Panc1 (cell line): ENCODE results near the gene SMARCB1. TPM values are rescaled to one million over a fixed set of nuclear protein-coding genes. Genes with fewer than 3 reads are reported as not detected.

Experiments
- ATAC-seq: fragments of 200-7000 bp; cut with Tn5 transposase; 2 replicates; pipeline ENCODE4 v1.9.1; 2020; ENCODE audit warnings: mild to moderate bottlenecking, moderate library complexity
- BruUV-seq: library from RNA; stranded (reverse); fragments of 400-500 nt; replicated peaks from 2 replicates; lab custom pipeline; 2021; lab: Mats Ljungman, UMichigan
- CTCF ChIA-PET: fragments of 300-600 bp; sonication (Branson Sonifier 250); formaldehyde crosslinking; loops from one replicate; lab custom pipeline; 2022; ENCODE audit warnings: antibody characterized with exemption; lab: Charles Lee
- POLR2A ChIA-PET: fragments of 300-600 bp; sonication (Branson Sonifier 250); formaldehyde crosslinking; loops from one replicate; lab custom pipeline; 2022; ENCODE audit warnings: antibody characterized with exemption; lab: Charles Lee
- DNase-seq: peaks from one replicate; pipeline ENCODE4 v3.0.0-alpha.2; 2010; ENCODE audit warnings: low read depth, low spot score
- H3K27ac ChIP-seq: 2 replicates; pipeline ENCODE4 v1.5.1; 2011; ENCODE audit warnings: mild to moderate bottlenecking, low read length, inconsistent platforms
- H3K27me3 ChIP-seq: fragments of 200-500 bp; sonication (Bioruptor generic); 2 replicates; pipeline ENCODE4 v1.6.0; 2014; ENCODE audit warnings: low read length, inconsistent platforms; ENCODE audit not compliant: control insufficient read depth, insufficient read depth
- H3K36me3 ChIP-seq: fragments of 200-500 bp; sonication (Bioruptor generic); 2 replicates; pipeline ENCODE4 v1.5.1; 2014; ENCODE audit warnings: inconsistent platforms, mild to moderate bottlenecking, low read length, moderate library complexity; ENCODE audit not compliant: control insufficient read depth, insufficient read depth
- H3K4me1 ChIP-seq: 2 replicates; pipeline ENCODE4 v1.5.1; 2011; ENCODE audit warnings: inconsistent platforms, mild to moderate bottlenecking, low read length, moderate library complexity; ENCODE audit not compliant: control insufficient read depth, insufficient read depth
- H3K4me3 ChIP-seq, 2 experiments: 2 replicates each; pipeline ENCODE4 v1.5.1; 2011 to 2012; ENCODE audit warnings: low read depth in 2 of 2, low read length in 2 of 2, mild to moderate bottlenecking in 2 of 2, inconsistent platforms in 1 of 2, moderate library complexity in 1 of 2
- H3K9me3 ChIP-seq: fragments of 200-500 bp; sonication (Bioruptor generic); 2 replicates; pipeline ENCODE4 v1.5.1; 2014; ENCODE audit warnings: low read depth, mild to moderate bottlenecking, inconsistent platforms, low read length, moderate library complexity; ENCODE audit not compliant: control insufficient read depth, insufficient read depth
- POLR2AphosphoS5 ChIP-seq: IDR thresholded peaks from 2 replicates; pipeline ENCODE4 v1.6.1; 2012; ENCODE audit warnings: mild to moderate bottlenecking, low read depth, low read length, moderate library complexity
- SIN3A ChIP-seq: IDR thresholded peaks from 2 replicates; pipeline ENCODE4 v1.6.1; 2012; ENCODE audit warnings: low read depth, mild to moderate bottlenecking, low read length, moderate library complexity, borderline replicate concordance; ENCODE audit not compliant: insufficient read depth
- TCF7L2 ChIP-seq: IDR thresholded peaks from 2 replicates; pipeline ENCODE4 v1.6.1; 2011; ENCODE audit warnings: mild to moderate bottlenecking, low read depth, low read length, inconsistent platforms
- in situ Hi-C: cut with HindIII; loops from 2 replicates; pipeline ENCODE4 v1.10.0; 2016; ENCODE audit warnings: low sequenced_read_pairs, low pct_unique_long_range_greater_than_20kb
- intact Hi-C: fragments of 100-400 bp; cut with micrococcal nuclease; formaldehyde crosslinking; loops from one replicate; pipeline ENCODE4 v1.10.0; 2022; ENCODE audit not compliant: unreplicated experiment
- total RNA-seq: library from RNA; stranded (reverse); gene quantifications from one replicate; pipeline ENCODE4 v1.2.1, GENCODE V29; 2021; ENCODE audit not compliant: unreplicated experiment
- TF ChIP-seq, protein P1 (sequence below): fragments of 450-650 bp; IDR thresholded peaks from 2 replicates; pipeline ENCODE4 v1.5.1; 2017; ENCODE audit warnings: mild to moderate bottlenecking
- TF ChIP-seq, protein P2 (sequence below), 2 experiments: IDR thresholded peaks; 2 replicates each; pipeline ENCODE4 v1.6.1; 2011 to 2012; ENCODE audit warnings: low read depth in 2 of 2, control low read depth in 1 of 2, low read length in 1 of 2, mild to moderate bottlenecking in 1 of 2, moderate library complexity in 1 of 2; ENCODE audit not compliant: insufficient read depth in 1 of 2

Gene SMARCB1
- total RNA-seq, 1 experiment from 2014 or later, result 70.2 TPM

DNA sequence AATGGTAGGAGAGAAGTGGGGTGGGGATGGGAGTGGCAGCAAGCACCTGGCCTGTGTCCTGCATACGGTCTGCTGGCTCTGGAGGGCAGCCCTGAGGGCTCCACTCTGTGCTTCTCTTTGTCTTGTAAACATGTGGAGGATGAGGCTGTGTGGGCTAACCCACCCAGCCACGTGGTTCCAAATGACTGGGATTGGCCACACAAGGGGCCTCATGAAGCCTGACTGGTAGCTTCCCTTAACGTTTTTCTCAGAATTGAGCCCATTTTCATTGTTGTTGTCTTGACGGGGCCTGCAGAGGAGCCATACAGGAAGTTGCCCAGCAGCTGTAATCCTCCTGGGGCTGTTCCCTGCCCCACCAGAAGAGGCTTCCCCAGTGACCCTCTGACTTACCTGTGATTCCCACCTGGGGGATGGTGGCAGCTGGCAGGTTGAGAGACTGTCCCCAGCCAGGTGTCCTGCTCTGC lies 34.0 kb downstream of the SMARCB1 start:
- POLR2A ChIA-PET, result no interaction called here
- Histone ChIP-seq H3K9me3 (no peaks in the 10 kb centered on the region), H3K27me3 (no peaks in the 10 kb centered on the region), H3K4me1 (no peaks in the 10 kb centered on the region), H3K27ac (no peak overlapping the region), H3K4me3 (no peak overlapping the region), H3K36me3 (no peaks in the 10 kb centered on the region)
- ATAC-seq (no peak), DNase-seq (no peak)
- in situ Hi-C loops (no loop called here), intact Hi-C loops (no loop called here)
- BruUV-seq, result no TSS peak
- CTCF ChIA-PET, result no interaction called here
- TF ChIP-seq TCF7L2 (no peak), SIN3A (no peak), POLR2AphosphoS5 (no peak)
- TF ChIP-seq, protein P1, sequence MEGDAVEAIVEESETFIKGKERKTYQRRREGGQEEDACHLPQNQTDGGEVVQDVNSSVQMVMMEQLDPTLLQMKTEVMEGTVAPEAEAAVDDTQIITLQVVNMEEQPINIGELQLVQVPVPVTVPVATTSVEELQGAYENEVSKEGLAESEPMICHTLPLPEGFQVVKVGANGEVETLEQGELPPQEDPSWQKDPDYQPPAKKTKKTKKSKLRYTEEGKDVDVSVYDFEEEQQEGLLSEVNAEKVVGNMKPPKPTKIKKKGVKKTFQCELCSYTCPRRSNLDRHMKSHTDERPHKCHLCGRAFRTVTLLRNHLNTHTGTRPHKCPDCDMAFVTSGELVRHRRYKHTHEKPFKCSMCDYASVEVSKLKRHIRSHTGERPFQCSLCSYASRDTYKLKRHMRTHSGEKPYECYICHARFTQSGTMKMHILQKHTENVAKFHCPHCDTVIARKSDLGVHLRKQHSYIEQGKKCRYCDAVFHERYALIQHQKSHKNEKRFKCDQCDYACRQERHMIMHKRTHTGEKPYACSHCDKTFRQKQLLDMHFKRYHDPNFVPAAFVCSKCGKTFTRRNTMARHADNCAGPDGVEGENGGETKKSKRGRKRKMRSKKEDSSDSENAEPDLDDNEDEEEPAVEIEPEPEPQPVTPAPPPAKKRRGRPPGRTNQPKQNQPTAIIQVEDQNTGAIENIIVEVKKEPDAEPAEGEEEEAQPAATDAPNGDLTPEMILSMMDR, result no peak
- TF ChIP-seq, protein P2, sequence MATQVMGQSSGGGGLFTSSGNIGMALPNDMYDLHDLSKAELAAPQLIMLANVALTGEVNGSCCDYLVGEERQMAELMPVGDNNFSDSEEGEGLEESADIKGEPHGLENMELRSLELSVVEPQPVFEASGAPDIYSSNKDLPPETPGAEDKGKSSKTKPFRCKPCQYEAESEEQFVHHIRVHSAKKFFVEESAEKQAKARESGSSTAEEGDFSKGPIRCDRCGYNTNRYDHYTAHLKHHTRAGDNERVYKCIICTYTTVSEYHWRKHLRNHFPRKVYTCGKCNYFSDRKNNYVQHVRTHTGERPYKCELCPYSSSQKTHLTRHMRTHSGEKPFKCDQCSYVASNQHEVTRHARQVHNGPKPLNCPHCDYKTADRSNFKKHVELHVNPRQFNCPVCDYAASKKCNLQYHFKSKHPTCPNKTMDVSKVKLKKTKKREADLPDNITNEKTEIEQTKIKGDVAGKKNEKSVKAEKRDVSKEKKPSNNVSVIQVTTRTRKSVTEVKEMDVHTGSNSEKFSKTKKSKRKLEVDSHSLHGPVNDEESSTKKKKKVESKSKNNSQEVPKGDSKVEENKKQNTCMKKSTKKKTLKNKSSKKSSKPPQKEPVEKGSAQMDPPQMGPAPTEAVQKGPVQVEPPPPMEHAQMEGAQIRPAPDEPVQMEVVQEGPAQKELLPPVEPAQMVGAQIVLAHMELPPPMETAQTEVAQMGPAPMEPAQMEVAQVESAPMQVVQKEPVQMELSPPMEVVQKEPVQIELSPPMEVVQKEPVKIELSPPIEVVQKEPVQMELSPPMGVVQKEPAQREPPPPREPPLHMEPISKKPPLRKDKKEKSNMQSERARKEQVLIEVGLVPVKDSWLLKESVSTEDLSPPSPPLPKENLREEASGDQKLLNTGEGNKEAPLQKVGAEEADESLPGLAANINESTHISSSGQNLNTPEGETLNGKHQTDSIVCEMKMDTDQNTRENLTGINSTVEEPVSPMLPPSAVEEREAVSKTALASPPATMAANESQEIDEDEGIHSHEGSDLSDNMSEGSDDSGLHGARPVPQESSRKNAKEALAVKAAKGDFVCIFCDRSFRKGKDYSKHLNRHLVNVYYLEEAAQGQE (IDR thresholded peaks at IDR 0.05; ENCODE audit: insufficient read depth in 1 of 2, low read depth in 2 of 2, low read length in 1 of 2), result no peak

DNA sequence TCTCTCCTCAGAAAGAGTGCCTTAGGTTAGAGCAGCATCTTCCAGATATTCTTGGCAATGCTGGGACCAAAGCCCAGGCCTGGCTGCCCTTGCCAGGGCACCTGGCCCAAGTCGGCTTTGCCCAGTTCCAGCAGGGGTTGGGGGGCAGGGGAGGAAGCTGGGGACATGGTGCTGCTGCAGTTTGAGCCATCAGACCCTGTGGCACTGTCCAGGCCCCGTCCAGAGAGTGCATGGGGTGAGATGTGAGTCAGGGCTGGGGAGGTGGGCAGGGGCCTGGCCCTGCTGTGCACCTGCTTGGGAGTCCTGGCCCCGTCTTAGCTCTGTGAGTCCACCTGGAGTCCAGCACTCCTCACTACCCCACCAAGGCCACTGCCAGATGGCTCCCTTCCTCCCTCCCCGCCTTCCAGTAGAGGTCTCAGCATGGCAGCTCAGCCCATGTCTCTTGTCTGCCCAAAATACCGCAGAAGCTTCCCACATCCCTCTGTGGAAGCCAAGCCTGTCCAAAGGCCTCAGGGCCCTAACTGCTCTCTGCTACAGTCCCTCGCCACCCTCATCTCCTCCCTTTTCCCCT lies 35.4 kb downstream of the SMARCB1 start:
- TF ChIP-seq TCF7L2, result no peak
- TF ChIP-seq, protein P2 (IDR thresholded peaks at IDR 0.05; ENCODE audit: insufficient read depth in 1 of 2, low read depth in 2 of 2, low read length in 1 of 2), result no peak
- TF ChIP-seq SIN3A, result no peak
- TF ChIP-seq, protein P1, result no peak
- no peak overlapping the region for H3K27ac ChIP-seq
- H3K36me3 ChIP-seq, result no peaks in the 10 kb centered on the region
- no peaks in the 10 kb centered on the region for H3K27me3 ChIP-seq
- no peak overlapping the region for H3K4me3 ChIP-seq
- ATAC-seq (no peak), DNase-seq (no peak)
- intact Hi-C loops, result no loop called here
- in situ Hi-C loops, result no loop called here
- no TSS peak for BruUV-seq
- CTCF ChIA-PET, result no interaction called here
- H3K9me3 ChIP-seq, result no peaks in the 10 kb centered on the region
- POLR2A ChIA-PET, result no interaction called here
- no peaks in the 10 kb centered on the region for H3K4me1 ChIP-seq
